SK-N-SH treated with all-trans-retinoic acid at 6 μM for 48 hours (cell line): ENCODE results near the gene TOE1.

ENCODE experiments used
- BACH2 ChIP-seq: fragments of 250-450 bp; sonication (Bioruptor Pico); IDR thresholded peaks from 2 replicates; pipeline ENCODE4 v1.9.0; 2021; ENCODE audit warnings: mild to moderate bottlenecking, borderline replicate concordance
- CREB5 ChIP-seq: fragments of 250-450 bp; sonication (Bioruptor Pico); IDR thresholded peaks from 2 replicates; pipeline ENCODE4 v1.5.1; 2020; ENCODE audit warnings: low read depth, mild to moderate bottlenecking, moderate library complexity
- ESRRG ChIP-seq: fragments of 250-450 bp; sonication (Bioruptor Pico); IDR thresholded peaks from 2 replicates; pipeline ENCODE4 v1.6.1; 2021; ENCODE audit warnings: mild to moderate bottlenecking
- ISL1 ChIP-seq: fragments of 250-450 bp; sonication (Bioruptor Pico); IDR thresholded peaks from 2 replicates; pipeline ENCODE4 v2.1.2; 2022; ENCODE audit warnings: mild to moderate bottlenecking, moderate library complexity
- PATZ1 ChIP-seq: fragments of 250-450 bp; sonication (Bioruptor Pico); IDR thresholded peaks from 2 replicates; pipeline ENCODE4 v1.8.0; 2020; ENCODE audit warnings: mild to moderate bottlenecking, moderate library complexity, borderline replicate concordance
- POU6F1 ChIP-seq: fragments of 250-450 bp; sonication (Bioruptor Pico); IDR thresholded peaks from 2 replicates; pipeline ENCODE4 v1.8.0; 2021; ENCODE audit warnings: low read depth, mild to moderate bottlenecking, moderate library complexity, borderline replicate concordance
- SNAI2 ChIP-seq: fragments of 250-450 bp; sonication (Bioruptor Pico); IDR thresholded peaks from 2 replicates; pipeline ENCODE4 v1.5.0; 2020; ENCODE audit warnings: mild to moderate bottlenecking, moderate library complexity
- ZC3H10 ChIP-seq: fragments of 250-450 bp; sonication (Bioruptor Pico); IDR thresholded peaks from 2 replicates; pipeline ENCODE4 v1.5.1; 2021; ENCODE audit warnings: mild to moderate bottlenecking, moderate library complexity
- ZFP30 ChIP-seq: fragments of 450-650 bp; formaldehyde crosslinking; IDR thresholded peaks from 2 replicates; pipeline ENCODE4 v1.5.0; 2022; ENCODE audit warnings: mild to moderate bottlenecking, moderate library complexity
- ZNF8 ChIP-seq: fragments of 450-650 bp; formaldehyde crosslinking; IDR thresholded peaks from 2 replicates; pipeline ENCODE4 v1.5.0; 2020; ENCODE audit warnings: mild to moderate bottlenecking, moderate library complexity

- TF ChIP-seq ZNF8 (CRISPR knock-in tag) (no peak), ZC3H10 (CRISPR knock-in tag) (no peak), SNAI2 (CRISPR knock-in tag) (no peak), CREB5 (CRISPR knock-in tag) (no peak), PATZ1 (CRISPR knock-in tag) (no peak), BACH2 (CRISPR knock-in tag) (no peak), ISL1 (CRISPR knock-in tag) (no peak), ESRRG (CRISPR knock-in tag) (no peak), ZFP30 (no peak), POU6F1 (no peak)
Observed at GRCh38 chr1:45385302-45385701, 45.3 kb downstream of the TOE1 start.
